Left forelimb (tissue), 1 donor: Measurements from ENCODE around the gene SLC7A9.
"Not testable (repeated sequence)": the region's sequence is repeated elsewhere in the genome, so short reads cannot be mapped to it uniquely, and the experiment has no call there.

Experiments used
- DNase-seq: peaks from one replicate; pipeline ENCODE4 v3.0.0-alpha.2; 2018; ENCODE audit warnings: low spot score

The SLC7A9 gene

DNA sequence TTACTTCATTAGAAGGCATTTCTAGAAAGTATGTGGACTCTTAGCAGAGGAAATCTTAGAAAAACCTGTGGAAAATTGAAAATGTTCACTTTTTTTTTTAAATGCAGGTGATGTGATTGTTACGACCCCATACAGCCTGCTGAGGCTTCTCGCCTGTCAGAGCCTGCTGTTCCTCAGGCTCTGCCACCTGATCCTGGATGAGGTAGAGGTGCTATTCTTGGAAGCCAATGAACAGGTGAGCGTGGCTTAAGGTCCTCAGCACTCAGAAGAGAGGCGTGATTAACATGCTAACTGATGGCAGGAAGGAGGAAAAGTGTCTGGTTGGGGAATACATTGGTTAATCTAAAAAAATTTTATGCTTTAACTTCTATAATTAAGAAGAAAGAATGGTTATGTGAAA is 71.4 kb downstream of the SLC7A9 start:
- DNase-seq = no peak

DNA sequence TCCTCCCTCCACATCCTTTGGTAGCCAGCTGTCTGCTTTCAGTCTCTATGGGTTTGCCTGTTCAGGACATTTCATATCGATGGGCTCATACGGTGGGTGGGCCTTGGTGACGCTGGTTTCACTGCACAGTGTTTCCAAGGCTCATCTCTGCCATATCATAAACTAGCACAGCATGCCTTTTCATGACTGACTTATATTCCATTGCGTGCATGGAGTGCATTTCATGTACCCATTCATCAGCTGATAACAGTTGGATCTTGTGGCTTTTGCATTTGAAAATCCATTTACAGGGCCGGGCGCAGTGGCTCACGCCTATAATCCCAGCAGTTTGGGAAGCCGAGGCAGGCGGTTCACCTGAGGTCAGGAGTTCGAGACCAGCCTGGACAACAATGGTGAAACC is 80.1 kb downstream of the SLC7A9 start:
- no peak for DNase-seq

GRCh38 chr19:32787895-32788294 is 81.7 kb downstream of the SLC7A9 start:
- not testable (repeated sequence) for DNase-seq

GRCh38 chr19:32787161-32787813 is 82.3 kb downstream of the SLC7A9 start:
- not testable (repeated sequence) for DNase-seq

DNA sequence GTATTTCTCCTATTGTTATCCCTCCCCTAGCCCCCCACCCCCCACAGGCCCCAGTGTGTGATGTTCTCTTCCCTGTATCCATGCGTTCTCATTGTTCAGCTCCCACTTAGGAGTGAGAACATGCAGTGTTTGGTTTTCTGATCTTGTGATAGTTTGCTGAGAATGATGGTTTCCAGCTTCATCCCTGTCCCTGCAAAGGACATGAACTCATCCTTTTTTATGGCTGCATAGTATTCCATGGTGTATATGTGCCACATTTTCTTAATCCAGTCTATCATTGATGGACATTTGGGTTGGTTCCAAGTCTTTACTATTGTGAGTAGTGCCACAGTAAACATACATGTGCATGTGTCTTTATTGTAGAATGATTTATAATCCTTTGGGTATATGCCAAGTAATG is 87.5 kb downstream of the SLC7A9 start:
- DNase-seq = not testable (repeated sequence)

- no peak for DNase-seq
Measured at GRCh38 chr19:32781280-32781679, 88.3 kb downstream of the SLC7A9 start.
